Measurements from ENCODE around the gene PRDM15.

The PRDM15 gene

DNA sequence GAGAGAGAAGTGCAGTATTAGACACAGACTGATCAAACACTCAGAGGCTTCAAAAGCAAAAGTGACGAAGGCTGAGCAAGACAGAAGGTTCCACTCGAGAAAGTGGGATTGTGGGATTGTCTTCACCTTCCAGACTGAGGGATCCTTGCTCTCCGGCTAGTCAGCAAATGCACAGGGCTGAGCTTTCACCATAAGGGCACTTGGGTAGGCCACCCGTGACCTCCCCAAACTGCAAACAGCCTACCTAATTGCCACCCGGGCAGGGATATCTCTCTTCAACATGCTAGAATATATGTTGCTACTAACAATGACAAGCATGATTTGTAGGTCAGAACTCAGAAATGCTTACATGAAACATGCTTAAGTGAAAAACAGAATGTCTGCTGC, 77.0 kb downstream of the PRDM15 start:
- Histone ChIP-seq H3K36me3 (ENCODE audit: insufficient read depth, low read length) (no peaks in the 10 kb centered on the region; the same call in 1 of the 2 replicates), H3K27me3 (ENCODE audit: insufficient read depth, low read length) (no peaks in the 10 kb centered on the region), H2AFZ (ENCODE audit: low read length, unreplicated experiment) (no peak overlapping the region), H3K4me3 (ENCODE audit: low read depth, low read length) (no peak overlapping the region), H3K27ac (ENCODE audit: low read depth, low read length) (no peak overlapping the region), H3K4me1 (ENCODE audit: control insufficient read depth, insufficient read depth, low read length, unreplicated experiment) (no peaks in the 10 kb centered on the region), H3K79me2 (ENCODE audit: control insufficient read depth, insufficient read depth, low read length, unreplicated experiment) (no peaks in the 10 kb centered on the region)

GRCh38 chr21:41801321-41802197, 77.6 kb downstream of the PRDM15 start:
- Histone ChIP-seq H3K36me3 (ENCODE audit: insufficient read depth, low read length) (no peaks in the 10 kb centered on the region; the same call in 1 of the 2 replicates), H3K27me3 (ENCODE audit: insufficient read depth, low read length) (no peaks in the 10 kb centered on the region), H3K4me1 (ENCODE audit: control insufficient read depth, insufficient read depth, low read length, unreplicated experiment) (no peaks in the 10 kb centered on the region), H3K27ac (ENCODE audit: low read depth, low read length) (no peak overlapping the region), H2AFZ (ENCODE audit: low read length, unreplicated experiment) (no peak overlapping the region), H3K4me3 (ENCODE audit: low read depth, low read length) (no peak overlapping the region), H3K79me2 (ENCODE audit: control insufficient read depth, insufficient read depth, low read length, unreplicated experiment) (no peaks in the 10 kb centered on the region)

- Histone ChIP-seq H3K27ac (ENCODE audit: low read depth, low read length) (no peak overlapping the region), H2AFZ (ENCODE audit: low read length, unreplicated experiment) (no peak overlapping the region), H3K36me3 (ENCODE audit: insufficient read depth, low read length) (no peaks in the 10 kb centered on the region; the same call in 1 of the 2 replicates), H3K4me1 (ENCODE audit: control insufficient read depth, insufficient read depth, low read length, unreplicated experiment) (no peaks in the 10 kb centered on the region), H3K27me3 (ENCODE audit: insufficient read depth, low read length) (no peaks in the 10 kb centered on the region), H3K79me2 (ENCODE audit: control insufficient read depth, insufficient read depth, low read length, unreplicated experiment) (no peaks in the 10 kb centered on the region), H3K4me3 (ENCODE audit: low read depth, low read length) (no peak overlapping the region)
These were observed 78.5 kb downstream of the PRDM15 start for GRCh38 chr21:41800425-41801320.

GRCh38 chr21:41799763-41800162, 79.4 kb downstream of the PRDM15 start:
- Histone ChIP-seq H3K36me3 (ENCODE audit: insufficient read depth, low read length) (no peaks in the 10 kb centered on the region; the same call in 1 of the 2 replicates), H3K79me2 (ENCODE audit: control insufficient read depth, insufficient read depth, low read length, unreplicated experiment) (no peaks in the 10 kb centered on the region), H3K4me3 (ENCODE audit: low read depth, low read length) (no peak overlapping the region), H2AFZ (ENCODE audit: low read length, unreplicated experiment) (no peak overlapping the region), H3K4me1 (ENCODE audit: control insufficient read depth, insufficient read depth, low read length, unreplicated experiment) (no peaks in the 10 kb centered on the region), H3K27ac (ENCODE audit: low read depth, low read length) (no peak overlapping the region), H3K27me3 (ENCODE audit: insufficient read depth, low read length) (no peaks in the 10 kb centered on the region)

DNA sequence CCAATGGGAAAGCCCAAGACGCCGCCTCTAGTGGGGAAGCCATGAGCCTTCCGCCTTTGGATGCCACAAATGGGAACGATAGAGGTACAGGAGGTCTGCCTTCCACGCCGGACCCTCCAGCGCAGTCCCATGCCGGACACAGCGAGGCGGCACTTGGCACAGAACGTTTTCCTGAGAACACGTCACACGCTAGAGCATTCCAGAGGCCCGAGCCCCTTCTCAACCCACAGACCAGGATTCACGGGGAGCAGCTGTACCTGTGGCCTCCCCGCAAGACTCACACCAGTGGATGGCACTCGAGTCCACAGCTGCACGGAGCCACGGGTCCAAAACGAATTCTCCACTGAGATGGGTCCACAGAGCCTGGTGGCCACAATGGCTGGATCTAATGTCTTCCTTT, 80.8 kb downstream of the PRDM15 start:
- Histone ChIP-seq H3K79me2 (ENCODE audit: control insufficient read depth, insufficient read depth, low read length, unreplicated experiment) (no peaks in the 10 kb centered on the region), H2AFZ (ENCODE audit: low read length, unreplicated experiment) (no peak overlapping the region), H3K27me3 (ENCODE audit: insufficient read depth, low read length) (no peaks in the 10 kb centered on the region), H3K27ac (ENCODE audit: low read depth, low read length) (no peak overlapping the region), H3K36me3 (ENCODE audit: insufficient read depth, low read length) (no peaks in the 10 kb centered on the region; the same call in 1 of the 2 replicates), H3K4me3 (ENCODE audit: low read depth, low read length) (no peak overlapping the region), H3K4me1 (ENCODE audit: control insufficient read depth, insufficient read depth, low read length, unreplicated experiment) (no peaks in the 10 kb centered on the region)

DNA sequence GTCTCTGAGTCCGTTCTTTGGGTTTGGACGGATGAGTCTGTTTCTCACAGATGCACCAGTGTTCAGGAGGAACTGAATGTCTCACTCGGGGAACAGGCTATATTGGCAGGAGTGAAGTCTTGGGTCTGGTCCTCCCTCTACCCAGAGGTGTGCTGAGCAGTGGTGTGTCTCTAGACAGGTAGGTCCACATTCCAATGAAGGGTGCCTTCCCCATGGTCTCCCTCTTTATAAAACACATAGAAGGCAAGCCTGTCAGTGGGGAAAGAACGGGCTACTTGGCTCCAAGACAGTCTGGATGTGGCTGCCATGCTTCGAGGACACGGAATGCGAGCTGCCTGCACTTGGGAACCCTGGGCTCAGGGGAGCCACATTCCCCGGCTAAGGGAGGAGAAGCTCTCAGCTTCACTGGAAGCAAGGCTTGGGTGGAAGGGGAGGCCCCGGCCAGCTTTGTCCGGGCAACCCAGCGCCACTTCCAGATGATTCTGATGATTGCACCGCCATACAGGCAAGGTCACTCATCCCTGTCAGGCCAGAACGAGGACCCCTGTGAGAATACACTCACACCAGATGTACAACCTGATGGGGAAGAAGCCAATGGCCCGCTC, 82.6 kb downstream of the PRDM15 start:
- no peak overlapping the region for H3K4me3 ChIP-seq (ENCODE audit: low read depth, low read length)
- H3K36me3 ChIP-seq (ENCODE audit: insufficient read depth, low read length): no peaks in the 10 kb centered on the region; the same call in 1 of the 2 replicates
- H3K27me3 ChIP-seq (ENCODE audit: insufficient read depth, low read length): no peaks in the 10 kb centered on the region
- no peaks in the 10 kb centered on the region for H3K4me1 ChIP-seq (ENCODE audit: control insufficient read depth, insufficient read depth, low read length, unreplicated experiment)
- H3K79me2 ChIP-seq (ENCODE audit: control insufficient read depth, insufficient read depth, low read length, unreplicated experiment): no peaks in the 10 kb centered on the region
- no peak overlapping the region for H2AFZ ChIP-seq (ENCODE audit: low read length, unreplicated experiment)
- no peak overlapping the region for H3K27ac ChIP-seq (ENCODE audit: low read depth, low read length)

DNA sequence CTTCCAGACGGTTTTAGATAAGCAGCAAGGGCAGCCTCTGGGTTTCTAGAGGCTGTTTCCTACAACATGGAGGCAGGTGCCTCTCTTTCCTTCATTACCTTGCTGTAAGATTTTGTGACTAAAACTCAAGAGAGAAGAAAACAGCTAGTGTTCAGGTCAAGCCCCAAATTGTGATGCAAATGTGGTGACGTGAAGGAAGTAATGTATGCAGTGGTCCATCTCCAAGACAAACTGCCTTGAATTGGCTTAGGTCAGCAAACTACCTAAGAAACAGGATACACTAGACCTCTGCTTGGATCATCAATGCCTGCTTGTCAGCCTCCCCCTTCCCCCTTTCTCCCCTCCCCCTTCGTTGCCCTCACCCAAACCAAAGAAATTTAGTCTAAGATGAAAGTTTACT, 83.4 kb downstream of the PRDM15 start:
- H3K79me2 ChIP-seq (ENCODE audit: control insufficient read depth, insufficient read depth, low read length, unreplicated experiment): no peaks in the 10 kb centered on the region
- no peak overlapping the region for H2AFZ ChIP-seq (ENCODE audit: low read length, unreplicated experiment)
- H3K27me3 ChIP-seq (ENCODE audit: insufficient read depth, low read length): 0 out of 2 replicates have a peak, but pooled peaks cover 5% of the 10 kb centered on the region
- H3K4me3 ChIP-seq (ENCODE audit: low read depth, low read length): no peak overlapping the region
- no peaks in the 10 kb centered on the region; the same call in 1 of the 2 replicates for H3K36me3 ChIP-seq (ENCODE audit: insufficient read depth, low read length)
- H3K27ac ChIP-seq (ENCODE audit: low read depth, low read length): no peak overlapping the region
- no peaks in the 10 kb centered on the region for H3K4me1 ChIP-seq (ENCODE audit: control insufficient read depth, insufficient read depth, low read length, unreplicated experiment)

GRCh38 chr21:41794600-41794999, 84.5 kb downstream of the PRDM15 start:
- Histone ChIP-seq H2AFZ (ENCODE audit: low read length, unreplicated experiment) (no peak overlapping the region), H3K4me1 (ENCODE audit: control insufficient read depth, insufficient read depth, low read length, unreplicated experiment) (no peaks in the 10 kb centered on the region), H3K36me3 (ENCODE audit: insufficient read depth, low read length) (no peaks in the 10 kb centered on the region), H3K27me3 (ENCODE audit: insufficient read depth, low read length) (peaks cover 7% of the 10 kb centered on the region), H3K4me3 (ENCODE audit: low read depth, low read length) (no peak overlapping the region), H3K79me2 (ENCODE audit: control insufficient read depth, insufficient read depth, low read length, unreplicated experiment) (no peaks in the 10 kb centered on the region), H3K27ac (ENCODE audit: low read depth, low read length) (no peak overlapping the region)

GRCh38 chr21:41792711-41793110, 86.4 kb downstream of the PRDM15 start:
- no peaks in the 10 kb centered on the region for H3K36me3 ChIP-seq (ENCODE audit: insufficient read depth, low read length)
- H3K79me2 ChIP-seq (ENCODE audit: control insufficient read depth, insufficient read depth, low read length, unreplicated experiment): no peaks in the 10 kb centered on the region
- no peak overlapping the region for H2AFZ ChIP-seq (ENCODE audit: low read length, unreplicated experiment)
- H3K27me3 ChIP-seq (ENCODE audit: insufficient read depth, low read length): peaks cover 24% of the 10 kb centered on the region
- H3K27ac ChIP-seq (ENCODE audit: low read depth, low read length): no peak overlapping the region
- H3K4me1 ChIP-seq (ENCODE audit: control insufficient read depth, insufficient read depth, low read length, unreplicated experiment): no peaks in the 10 kb centered on the region
- H3K4me3 ChIP-seq (ENCODE audit: low read depth, low read length): no peak overlapping the region

DNA sequence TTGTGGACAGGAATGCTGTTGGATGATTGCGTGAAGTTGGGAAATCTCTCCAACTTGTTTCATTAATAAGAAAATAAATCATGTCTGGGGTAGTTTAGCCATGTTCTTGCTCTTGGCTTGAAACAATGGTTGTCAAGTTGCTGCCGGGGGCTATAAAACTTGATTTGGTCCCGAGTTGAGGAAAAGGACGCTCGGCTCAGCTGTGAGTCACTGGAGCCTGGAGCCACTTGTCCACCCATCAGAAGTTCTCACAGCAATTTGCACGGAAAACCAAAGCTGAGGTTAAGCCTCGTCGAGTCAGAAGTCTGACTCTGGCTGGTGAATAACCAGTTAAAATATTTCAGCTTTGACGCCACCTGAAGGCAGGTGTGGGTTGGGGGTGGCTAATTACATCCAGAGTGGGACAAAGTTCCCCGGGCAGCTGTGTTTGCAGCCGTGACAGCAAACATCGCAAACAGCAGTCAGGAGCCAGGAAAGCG, 92.6 kb downstream of the PRDM15 start:
- H3K4me3 ChIP-seq (ENCODE audit: low read depth, low read length): no peak overlapping the region
- no peaks in the 10 kb centered on the region for H3K36me3 ChIP-seq (ENCODE audit: insufficient read depth, low read length)
- no peak overlapping the region for H3K27ac ChIP-seq (ENCODE audit: low read depth, low read length)
- H2AFZ ChIP-seq (ENCODE audit: low read length, unreplicated experiment): no peak overlapping the region
- H3K27me3 ChIP-seq (ENCODE audit: insufficient read depth, low read length): peaks cover 30% of the 10 kb centered on the region
- H3K79me2 ChIP-seq (ENCODE audit: control insufficient read depth, insufficient read depth, low read length, unreplicated experiment): no peaks in the 10 kb centered on the region
- H3K4me1 ChIP-seq (ENCODE audit: control insufficient read depth, insufficient read depth, low read length, unreplicated experiment): no peaks in the 10 kb centered on the region

Data from ACC112 (cell line).